Left renal cortex interstitium (tissue), 4 donors: Measurements from ENCODE around the gene GNB1. TPM values are rescaled to one million over a fixed set of nuclear protein-coding genes. Genes with fewer than 3 reads are reported as not detected.

Source experiments
- DNase-seq, 4 donors: peaks; one replicate each; pipeline ENCODE4 v3.0.0-alpha.2; 2013; ENCODE audit warnings: low read depth in 4 of 4, low spot score in 2 of 4, missing footprints in 1 of 4
- polyA plus RNA-seq, 4 donors: library from polyadenylated mRNA; unstranded; fragments of 120-200 nt; gene quantifications; one replicate each; pipeline ENCODE4 v1.2.1, GENCODE V29; 2013; ENCODE audit not compliant: insufficient read length in 4 of 4

Gene GNB1
- polyA plus RNA-seq, 4 donors, result 261 to 315 (median 282) TPM

DNA sequence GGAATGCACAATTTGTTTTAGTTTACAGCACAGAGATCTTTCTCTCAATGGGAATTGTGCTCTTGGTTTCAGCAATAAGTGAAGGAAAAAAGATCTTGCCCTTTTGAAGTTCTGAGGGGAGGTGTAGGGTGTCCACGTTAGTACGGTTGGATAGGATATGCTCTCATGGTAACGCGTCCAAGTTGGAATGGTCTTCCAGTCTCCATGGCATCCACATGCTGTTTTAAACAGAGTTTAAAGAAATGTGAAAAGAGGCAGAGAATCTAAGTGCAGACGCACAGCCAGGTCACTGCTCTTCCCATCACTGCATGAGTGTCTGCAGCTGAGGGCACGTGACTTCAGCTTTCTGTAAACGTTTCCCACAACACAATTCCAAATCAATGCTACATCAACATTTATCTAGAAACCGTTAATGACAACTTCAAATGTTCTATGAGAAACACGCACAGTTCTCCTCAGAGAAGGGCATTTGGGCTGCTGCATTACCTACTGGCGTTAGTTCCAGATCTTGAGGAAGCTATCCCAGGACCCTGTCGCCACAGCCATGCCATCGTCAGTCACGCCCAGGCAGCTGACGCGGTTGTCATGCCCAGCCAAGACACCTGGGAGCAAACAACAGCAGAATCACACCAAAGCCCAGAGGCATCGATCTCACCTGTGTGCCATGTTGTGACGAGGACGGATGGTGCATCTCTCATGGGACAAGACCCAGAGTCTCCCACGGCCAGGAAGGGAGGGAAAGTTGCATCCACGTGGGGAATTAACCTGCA, 103.9 kb downstream of the GNB1 start:
- no peak for DNase-seq

DNA sequence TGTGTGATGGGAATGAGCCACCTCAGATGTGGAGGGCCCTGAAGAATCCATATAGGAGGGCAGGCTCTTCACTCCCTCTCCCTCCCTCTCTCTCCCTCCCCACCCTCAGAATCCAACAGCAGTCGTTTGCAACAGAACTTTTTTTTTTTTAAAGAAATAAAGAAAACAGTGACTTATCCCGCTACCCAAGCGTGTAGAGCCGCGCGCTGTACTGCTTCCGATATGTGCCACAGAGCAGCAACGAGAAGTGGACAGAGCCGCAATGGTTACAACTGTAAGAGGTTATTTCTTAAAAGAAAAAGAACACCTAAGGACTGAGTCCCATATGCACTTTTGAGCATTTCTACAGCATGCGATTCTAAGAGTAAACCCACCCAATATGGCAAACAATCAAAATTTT, 105.2 kb downstream of the GNB1 start:
- no peak for DNase-seq

DNA sequence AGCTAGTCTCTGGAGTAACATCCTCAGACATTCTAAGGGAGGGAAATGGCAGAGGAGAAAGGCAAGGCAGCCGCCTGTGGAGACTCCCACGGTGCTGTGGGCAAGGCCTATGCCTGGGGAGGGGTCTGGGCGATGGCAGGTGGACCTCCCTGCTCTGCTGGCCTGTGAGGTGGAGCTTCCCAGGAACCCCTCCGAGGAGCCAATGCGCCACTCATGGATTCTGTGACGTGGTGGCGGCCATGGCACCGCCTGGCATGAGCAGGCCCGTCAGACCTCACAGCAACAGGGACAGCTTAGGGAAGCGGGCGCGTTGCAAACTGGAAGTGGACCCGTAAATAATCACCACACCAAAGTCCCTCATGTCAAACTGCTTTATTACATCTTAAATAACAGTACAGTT, 106.0 kb downstream of the GNB1 start:
- DNase-seq, result no peak

DNA sequence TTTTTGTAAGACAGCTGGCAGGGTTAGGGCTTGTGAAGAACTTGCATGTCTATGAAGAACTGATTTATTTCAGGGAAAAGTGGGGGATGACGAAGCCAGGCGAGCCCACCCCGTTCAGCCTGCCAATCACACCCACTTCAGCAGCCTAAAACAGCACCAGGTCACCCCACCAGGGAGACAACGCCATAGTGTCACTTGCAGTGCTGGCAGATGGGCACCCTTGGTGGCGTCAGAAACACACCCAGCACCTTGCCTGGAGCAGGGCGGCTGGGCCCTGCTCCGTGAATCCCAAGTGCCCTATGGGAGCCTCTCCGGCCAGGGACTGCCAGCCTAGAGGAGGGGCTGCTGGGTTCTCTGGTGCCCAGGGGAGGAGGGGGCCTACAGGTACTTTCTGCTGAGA, 107.6 kb downstream of the GNB1 start:
- DNase-seq, result no peak

DNA sequence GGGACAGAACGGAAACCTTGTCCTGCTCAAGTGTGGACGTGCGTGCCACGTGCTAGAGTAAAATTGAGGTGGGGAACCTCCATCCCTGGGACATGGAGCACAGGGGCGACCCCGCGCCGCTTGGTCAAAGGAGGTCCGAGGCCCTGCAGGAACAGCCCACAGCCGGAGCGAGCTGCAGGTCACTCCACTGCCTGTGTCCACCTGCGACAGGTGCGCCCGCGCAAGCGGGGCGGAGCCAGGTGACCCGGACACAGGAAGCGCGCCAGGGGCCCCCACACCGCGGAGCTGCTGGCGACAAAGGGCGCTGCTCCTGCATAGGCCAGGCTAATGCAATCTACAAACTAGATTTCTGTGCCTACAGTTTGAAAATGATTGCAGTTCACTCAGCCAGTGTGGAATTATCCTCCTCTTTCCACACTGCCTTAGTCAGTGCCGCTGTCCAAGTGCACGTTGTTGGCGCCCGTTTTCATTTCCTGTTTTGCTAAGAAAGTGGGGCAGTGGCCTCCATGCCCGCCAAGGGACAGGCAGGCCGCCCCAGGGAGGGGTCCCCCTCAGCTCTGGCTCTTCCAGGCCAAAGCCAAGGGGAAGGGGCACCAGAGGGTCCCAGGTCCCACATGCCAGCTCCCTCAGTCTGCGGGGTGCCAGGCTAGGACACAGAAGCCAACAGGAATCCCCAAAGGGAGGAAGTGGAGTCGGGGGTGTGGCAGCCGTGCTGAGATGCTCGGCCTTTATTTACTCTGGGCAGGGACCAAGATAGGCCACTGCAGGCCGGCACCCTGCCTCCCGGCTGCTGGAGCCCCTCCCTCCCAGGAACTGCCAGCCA, 108.3 kb downstream of the GNB1 start:
- no peak for DNase-seq

DNA sequence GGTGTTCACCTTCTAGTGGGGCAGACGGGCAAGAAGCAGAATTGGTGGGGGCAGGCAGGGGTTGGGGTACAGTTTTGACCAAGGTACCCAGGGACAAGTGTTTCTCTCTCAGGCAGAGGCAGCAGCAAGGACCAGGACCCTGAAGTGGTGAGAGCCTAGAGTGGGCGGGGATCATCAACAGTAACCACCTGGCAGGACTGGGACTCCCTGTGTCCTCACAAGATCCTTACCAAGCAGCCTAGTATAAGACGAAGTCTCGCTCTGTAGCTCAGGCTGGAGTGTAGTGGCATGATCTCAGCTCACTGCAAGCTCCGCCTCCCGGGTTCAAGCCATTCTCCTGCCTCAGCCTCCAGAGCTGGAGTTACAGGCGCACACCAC, 109.4 kb downstream of the GNB1 start:
- DNase-seq, result no peak

DNA sequence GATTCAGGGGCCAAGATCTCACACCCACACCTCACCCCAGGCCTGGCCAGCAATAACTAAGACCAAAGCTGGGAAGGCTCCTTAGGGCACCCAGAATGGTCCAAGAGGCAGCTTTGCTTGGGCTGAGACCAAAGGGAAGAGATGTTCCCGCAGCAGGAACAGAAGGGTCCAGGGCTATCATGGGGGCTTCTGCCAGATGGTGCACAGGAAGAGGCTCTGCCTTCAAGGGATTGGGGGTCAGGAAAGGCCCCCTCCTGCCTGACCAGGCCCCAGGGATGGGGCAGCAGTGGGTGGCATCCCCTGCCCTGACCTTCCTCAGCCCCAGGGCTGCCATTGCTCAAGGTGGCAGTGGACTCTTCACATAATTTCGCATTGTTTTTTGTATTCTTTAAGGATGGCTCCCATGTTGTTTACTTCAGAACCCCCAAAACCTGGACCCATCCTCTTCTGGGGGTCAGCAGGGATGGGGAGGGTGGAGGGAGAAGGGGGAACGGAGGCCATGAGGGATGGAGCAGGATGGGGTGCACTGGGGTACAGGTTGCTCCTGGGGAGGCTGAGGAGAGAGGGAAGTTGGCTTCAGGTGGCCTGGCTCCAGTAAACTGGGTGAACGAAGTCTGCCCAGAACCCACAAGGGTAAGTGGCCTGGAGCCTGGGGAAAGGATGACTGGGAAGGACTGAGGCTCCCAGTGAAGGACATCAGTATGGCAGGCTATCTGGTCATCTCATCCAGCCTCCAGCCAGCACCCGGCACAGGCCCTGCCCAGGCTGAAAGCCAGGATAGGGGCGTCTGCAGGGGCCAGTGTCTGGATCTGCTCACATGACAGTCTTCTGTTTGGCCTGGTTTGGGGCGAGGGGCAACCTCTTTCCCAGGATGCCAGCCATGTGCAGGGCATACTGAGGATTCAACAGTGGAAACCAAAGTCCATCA, 110.0 kb downstream of the GNB1 start:
- no peak for DNase-seq

DNA sequence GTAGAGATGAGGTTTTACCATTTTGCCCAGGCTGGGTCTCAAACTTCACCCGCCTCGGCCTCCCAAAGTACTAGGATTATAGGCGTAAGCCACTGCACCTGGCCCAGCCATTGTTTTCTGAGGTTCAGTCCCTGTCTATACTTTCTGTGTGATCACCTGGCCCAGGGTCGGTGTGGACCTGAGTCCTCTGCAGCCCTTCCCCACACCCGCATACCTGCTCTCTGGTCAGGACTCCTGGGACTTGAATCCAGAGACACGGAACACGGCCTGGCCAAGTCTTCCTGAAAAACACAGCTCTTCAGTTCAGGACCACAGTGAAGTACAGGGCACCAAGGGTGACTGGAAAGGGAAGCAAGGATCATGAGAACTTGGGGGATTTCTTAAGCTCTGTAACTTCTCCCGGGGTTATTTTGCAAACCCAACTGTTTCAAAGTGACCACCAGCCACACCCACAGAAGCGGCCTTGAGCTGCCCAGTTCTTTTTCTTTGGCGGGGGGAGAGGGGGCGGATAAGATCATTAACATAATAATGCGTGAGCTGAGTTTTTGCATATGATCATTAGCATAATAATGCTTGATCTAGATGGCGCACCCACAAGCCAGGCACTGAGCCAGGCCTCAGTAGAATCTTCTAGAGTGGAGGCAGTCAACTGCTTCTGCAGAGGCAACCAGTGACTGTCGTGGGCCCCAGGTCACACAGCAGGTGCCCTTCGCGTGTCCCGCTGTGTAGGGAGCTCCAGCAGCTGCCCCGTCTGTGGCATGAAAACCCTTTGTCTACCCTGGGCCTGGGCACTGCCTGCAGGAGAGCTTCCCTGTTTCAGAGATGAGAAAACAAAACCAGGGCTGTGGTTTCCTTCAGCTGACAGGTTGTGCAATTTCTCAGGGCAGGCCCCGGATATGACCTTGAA, 110.9 kb downstream of the GNB1 start:
- DNase-seq, result no peak

DNA sequence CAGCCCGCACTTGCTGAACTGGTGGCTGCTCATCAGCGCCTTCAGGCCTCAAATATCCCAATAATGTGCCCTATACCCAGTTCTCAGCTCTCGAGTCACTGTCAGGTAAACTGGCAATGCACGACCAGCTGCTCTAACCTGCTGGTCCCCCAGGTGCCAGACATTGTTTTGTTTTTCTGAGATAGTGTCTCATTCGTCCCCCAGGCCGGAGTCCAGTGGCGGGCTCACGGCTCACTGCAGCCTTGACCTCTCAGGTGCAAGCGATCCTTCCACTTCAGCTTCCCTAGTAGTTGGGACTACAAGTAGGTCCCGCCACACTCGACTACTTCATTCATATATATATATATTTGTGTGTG, 111.6 kb downstream of the GNB1 start:
- no peak for DNase-seq

DNA sequence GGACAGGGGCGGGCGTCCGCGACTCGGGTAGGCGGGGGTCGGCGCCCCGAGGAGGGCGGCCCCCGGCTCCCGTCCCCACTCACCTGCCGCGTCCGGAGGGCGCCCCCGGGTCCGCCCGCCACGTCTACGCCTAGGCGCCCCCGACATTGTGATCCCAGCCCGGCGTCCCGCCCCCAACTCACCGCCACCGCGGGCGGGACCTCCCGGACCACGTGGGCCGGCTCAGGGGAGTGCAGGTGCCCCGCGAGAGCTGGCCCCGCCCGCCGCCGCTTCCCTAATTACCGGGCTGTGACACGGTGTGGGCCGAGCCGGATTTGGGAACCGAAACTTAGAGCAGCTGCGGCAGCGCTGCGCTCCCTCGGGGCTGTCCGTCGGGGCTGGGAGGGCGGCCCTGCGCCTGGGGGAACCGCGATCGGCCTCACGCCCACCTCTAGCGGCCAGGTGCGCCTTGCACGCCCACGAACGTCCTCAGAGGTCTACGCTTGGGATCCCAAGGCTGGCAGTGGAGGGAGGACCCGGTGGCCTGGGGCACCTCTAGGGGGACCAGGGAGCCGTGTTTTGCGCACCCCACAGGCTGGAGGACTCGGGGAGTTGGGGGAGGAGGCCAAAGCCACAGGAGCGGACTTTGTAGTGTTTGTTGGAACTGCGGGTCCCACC, 112.1 kb downstream of the GNB1 start:
- no peak for DNase-seq

DNA sequence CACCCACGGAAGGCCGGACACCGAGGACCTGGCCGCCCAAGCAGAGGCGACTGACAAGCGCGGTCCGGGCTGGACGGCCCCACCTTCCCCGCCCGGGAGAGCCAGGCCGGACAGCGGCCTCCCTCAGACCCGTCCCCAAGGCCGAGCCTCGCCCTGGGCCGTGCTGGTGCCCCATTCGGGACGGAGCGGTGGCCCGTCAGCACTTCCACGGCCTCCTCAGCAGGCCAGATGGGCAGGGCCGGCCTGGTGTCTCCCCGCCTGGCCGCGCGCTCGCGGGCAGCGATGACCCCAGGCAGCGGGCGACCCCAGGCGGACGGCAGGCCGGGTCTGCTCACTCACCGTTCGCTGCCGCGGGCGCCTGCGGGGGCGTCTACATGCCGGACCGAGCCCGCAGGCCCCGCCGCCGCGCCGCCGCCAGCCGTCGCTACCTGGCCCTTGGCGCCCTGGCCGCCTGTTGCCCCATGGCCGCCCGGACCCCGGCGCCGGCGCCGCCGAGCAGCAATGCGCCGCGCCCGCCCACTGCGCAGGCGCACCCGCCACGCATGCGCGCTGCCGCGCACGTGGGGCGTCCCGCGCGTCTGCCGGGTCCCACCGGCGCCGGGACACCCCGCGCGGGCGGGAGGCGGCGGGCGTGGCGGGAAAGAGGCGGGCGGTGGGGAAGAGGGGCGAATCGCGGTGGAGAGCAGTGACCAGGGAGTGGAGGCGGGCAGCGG, 112.8 kb downstream of the GNB1 start, which contains the start of gene NADK:
Gene NADK (minus strand): TSS at position 521 of the 713 bp plus-strand sequence. CDS start 13,064 bp downstream, outside the sequence.
- no peak for DNase-seq

DNA sequence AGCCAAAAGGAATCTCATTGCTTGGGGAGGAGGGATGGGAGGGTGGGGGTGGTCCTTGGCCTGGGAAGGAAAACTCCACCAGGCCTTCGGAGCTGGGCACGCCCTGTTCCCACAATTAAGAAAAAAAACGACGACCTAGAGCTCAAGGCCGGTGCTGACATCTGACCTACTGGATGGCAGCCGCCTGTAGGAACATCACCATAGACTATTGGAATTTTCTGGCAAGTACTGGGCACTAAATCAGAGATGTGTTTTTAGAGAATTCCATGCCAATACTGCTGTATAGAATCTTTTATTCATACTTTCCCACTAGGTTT, 113.3 kb downstream of the GNB1 start:
- no peak for DNase-seq

DNA sequence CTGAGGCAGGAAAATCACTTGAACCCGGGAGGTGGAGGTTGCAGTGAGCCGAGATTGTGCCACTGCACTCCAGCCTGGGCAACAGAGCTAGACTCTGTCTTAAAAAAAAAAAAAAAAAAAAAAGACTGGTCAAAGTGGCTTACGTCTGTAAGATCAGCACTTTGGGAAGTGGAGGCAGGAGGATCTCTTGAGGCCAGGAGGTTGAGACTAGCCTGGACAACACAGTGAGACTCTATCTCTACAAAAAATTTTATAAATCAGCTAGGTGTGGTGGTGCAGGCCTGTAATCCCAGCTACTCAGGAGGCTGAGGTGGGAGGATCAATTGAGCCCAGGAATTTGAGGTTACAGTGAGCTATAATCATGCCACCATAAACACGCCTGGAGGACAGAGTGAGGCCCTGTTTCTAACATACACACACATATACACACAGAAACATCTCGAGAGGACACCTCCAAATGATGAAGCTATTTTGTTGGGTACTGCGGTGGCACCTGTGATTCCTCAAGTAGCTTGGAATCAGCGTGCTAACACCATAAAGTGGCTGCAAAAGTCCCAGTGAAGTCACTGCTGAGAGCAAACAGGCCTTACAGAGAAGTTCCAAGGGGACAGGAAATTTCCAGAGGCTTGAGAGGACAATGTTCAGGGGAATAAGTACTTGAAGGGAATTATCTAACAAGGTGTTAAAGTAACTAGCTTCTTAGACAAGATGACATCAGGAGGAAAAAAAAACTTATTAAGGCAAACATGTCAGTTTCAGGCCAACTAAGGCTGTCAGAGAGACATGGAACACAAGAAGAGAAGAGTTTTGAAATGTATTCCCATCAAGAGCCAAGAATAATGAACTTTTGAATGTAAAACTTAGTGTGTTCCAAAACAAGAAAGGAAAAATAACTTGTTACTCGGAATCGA, 114.0 kb downstream of the GNB1 start:
- no peak for DNase-seq

DNA sequence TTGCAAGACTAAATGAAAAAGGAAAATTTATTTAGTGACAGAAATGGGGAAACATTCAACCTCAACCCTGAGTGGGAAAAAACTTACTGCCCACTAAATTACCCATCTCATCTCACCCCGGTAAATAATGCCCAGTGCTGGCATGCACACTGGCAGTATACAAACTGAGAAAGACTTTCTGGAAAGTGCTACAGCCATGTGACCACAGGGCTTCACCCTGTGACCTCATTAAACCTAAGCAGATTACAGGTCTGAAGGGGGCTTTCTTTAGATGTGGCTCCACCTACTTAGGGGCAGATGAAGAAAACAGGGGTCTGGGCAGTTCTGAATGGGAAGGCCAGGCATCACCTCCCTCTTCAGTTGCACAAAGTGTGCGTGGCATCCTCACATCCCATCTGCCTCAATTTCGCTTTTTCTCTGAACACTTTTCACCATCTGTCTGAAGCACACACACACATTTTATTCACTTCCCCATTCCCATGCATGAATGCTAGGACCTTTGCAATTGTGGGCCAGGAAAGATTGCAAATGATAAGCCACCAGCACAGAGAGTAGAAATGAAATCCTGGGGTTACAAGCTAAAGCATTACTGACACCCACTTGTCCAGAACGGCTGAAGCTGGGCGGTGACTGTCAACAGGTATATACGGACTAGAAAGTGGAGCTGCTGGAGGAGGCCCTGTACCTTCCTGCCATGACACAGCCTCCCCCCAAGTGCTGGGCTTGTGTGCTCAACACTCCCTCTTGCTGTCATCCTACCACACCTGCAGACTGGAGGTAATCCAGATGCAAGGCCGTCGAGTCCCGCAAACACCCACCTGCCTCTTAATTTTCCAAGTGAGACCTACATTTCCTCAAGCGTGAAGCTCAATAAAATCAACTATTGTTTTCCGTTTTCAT, 115.3 kb downstream of the GNB1 start:
- DNase-seq, result no peak

DNA sequence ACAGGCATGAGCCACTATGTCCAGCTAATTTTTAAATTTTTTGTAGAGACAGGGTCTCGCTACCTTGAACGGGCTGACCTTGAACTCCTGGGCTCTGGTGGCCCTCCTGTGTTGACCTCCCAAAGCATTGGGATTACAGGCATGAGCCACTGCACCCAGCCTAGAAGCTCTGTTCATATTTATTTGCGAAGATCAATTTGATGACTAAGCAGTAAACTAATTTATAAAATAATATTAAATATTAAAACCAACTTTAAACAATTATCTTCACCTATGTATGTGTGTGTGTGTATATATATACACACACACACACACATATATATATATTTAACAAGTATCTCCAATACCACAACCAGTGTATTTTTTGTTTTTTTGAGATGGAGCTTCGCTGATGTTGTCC, 117.0 kb downstream of the GNB1 start:
- DNase-seq, result no peak

DNA sequence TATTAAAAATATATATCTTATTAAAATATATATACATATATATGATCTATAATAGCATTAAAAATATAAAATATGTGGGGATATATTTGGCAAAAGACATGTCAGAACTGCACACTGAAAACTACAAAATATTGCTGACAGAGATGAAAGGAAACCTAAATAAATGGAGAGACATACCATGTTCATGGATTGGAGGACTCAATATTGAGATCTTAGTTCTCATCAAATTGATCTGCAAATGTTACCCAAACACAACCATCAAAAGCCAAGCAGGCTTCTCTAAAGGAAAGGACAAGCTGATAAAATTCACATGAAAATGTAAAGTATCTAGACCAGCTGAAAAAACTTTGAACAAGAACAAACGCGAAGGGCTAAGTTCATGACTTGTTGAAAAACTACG, 119.8 kb downstream of the GNB1 start:
- no peak for DNase-seq

DNA sequence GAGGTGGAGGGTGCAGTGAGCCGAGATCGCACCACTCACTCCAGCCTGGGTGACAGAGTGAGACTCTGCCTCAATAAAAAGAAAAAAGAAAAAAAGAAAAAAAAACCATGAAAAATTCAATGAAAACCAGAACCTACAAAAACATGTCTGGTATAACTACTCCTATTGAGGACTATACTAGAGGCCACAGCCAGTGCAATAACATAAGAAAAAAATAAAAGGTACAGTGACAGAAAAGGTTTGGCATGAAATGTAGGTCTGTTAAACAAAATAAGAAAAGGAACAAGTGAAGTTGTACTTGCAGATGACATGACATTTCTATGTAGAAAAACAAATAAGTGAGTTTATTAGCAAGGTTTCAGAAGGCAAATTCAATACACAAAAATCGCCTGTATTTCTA, 120.8 kb downstream of the GNB1 start:
- no peak for DNase-seq
